Neural progenitor cell (in vitro differentiated cells): ENCODE data around the gene SURF1. TPM values are rescaled to one million over a fixed set of nuclear protein-coding genes. Genes with fewer than 3 reads are reported as not detected.

Experiments
- DNase-seq: peaks from one replicate; pipeline ENCODE4 v3.0.0-alpha.2; 2016; ENCODE audit warnings: low spot score
- H2AFZ ChIP-seq: fragments of 200-600 bp; sonication (generic); replicated peaks from 2 replicates; pipeline ENCODE4 v1.6.1; 2016; ENCODE audit warnings: antibody characterized with exemption
- H3F3A ChIP-seq: fragments of 200-600 bp; sonication (generic); 2 replicates; pipeline ENCODE4 v1.6.1; 2016; ENCODE audit warnings: antibody characterized with exemption, low read depth
- H3K27ac ChIP-seq: fragments of 200-600 bp; sonication (generic); 2 replicates; pipeline ENCODE4 v1.5.1; 2016; ENCODE audit warnings: mild to moderate bottlenecking
- H3K27me3 ChIP-seq: fragments of 200-600 bp; sonication (generic); 2 replicates; pipeline ENCODE4 v1.6.1; 2016; ENCODE audit warnings: mild to moderate bottlenecking, moderate library complexity
- H3K36me3 ChIP-seq: fragments of 200-600 bp; sonication (generic); 2 replicates; pipeline ENCODE4 v1.5.1; 2016
- H3K4me1 ChIP-seq: fragments of 200-600 bp; sonication (generic); 2 replicates; pipeline ENCODE4 v1.6.1; 2016; ENCODE audit warnings: mixed run types
- H3K4me2 ChIP-seq: fragments of 200-600 bp; sonication (generic); 2 replicates; pipeline ENCODE4 v1.6.1; 2016
- H3K4me3 ChIP-seq: fragments of 200-600 bp; sonication (generic); 2 replicates; pipeline ENCODE4 v1.5.1; 2016
- H3K79me2 ChIP-seq: fragments of 200-600 bp; sonication (generic); 2 replicates; pipeline ENCODE4 v1.6.1; 2016; ENCODE audit warnings: low read depth
- H3K9ac ChIP-seq: fragments of 200-600 bp; sonication (generic); 2 replicates; pipeline ENCODE4 v1.6.1; 2016
- H3K9me3 ChIP-seq: fragments of 200-600 bp; sonication (generic); 2 replicates; pipeline ENCODE4 v1.5.1; 2016; ENCODE audit warnings: low read depth
- H4K20me1 ChIP-seq: fragments of 200-600 bp; sonication (generic); 2 replicates; pipeline ENCODE4 v1.6.1; 2016; ENCODE audit warnings: low read depth
- H3K27ac Mint-ChIP-seq: 3 replicates; pipeline ENCODE4 v1.8.0; 2021; ENCODE audit warnings: mixed read lengths
- H3K27me3 Mint-ChIP-seq: 2 replicates; pipeline ENCODE4 v1.8.0; 2022; ENCODE audit warnings: low read depth, mild to moderate bottlenecking, inconsistent platforms, moderate library complexity, mixed read lengths; ENCODE audit not compliant: insufficient read depth
- H3K36me3 Mint-ChIP-seq: 3 replicates; pipeline ENCODE4 v1.8.0; 2021; ENCODE audit warnings: mixed read lengths
- H3K4me1 Mint-ChIP-seq: 3 replicates; pipeline ENCODE4 v1.8.0; 2021; ENCODE audit warnings: mixed read lengths
- H3K4me3 Mint-ChIP-seq: 3 replicates; pipeline ENCODE4 v1.8.0; 2021; ENCODE audit warnings: mild to moderate bottlenecking, moderate library complexity, mixed read lengths
- H3K9me3 Mint-ChIP-seq: 3 replicates; pipeline ENCODE4 v1.8.0; 2020; ENCODE audit warnings: mixed read lengths
- EZH2 ChIP-seq: fragments of 200-600 bp; sonication (generic); IDR thresholded peaks from 2 replicates; pipeline ENCODE4 v1.6.1; 2017; ENCODE audit warnings: antibody characterized with exemption, mild to moderate bottlenecking, moderate library complexity
- EZH2phosphoT487 ChIP-seq: fragments of 200-600 bp; sonication (generic); IDR thresholded peaks from 2 replicates; pipeline ENCODE4 v1.6.1; 2017; ENCODE audit warnings: antibody characterized with exemption
- total RNA-seq: library from RNA; depleted of rRNA; stranded (reverse); fragments of >200 nt; gene quantifications from 2 replicates; pipeline ENCODE4 v1.2.3, GENCODE V29; 2015; ENCODE audit warnings: low replicate concordance
- TF ChIP-seq, protein P1 (sequence below): fragments of 200-600 bp; sonication (generic); IDR thresholded peaks from 2 replicates; pipeline ENCODE4 v1.5.1; 2017; ENCODE audit warnings: antibody characterized with exemption, mild to moderate bottlenecking

SURF1 gene
- total RNA-seq, 1 donor from 2014 or later, result 31.0 TPM

GRCh38 chr9:133333011-133333410 is 23.3 kb downstream of the SURF1 start:
- Histone ChIP-seq H2AFZ (no peak overlapping the region), H3F3A (peaks cover 25% of the 10 kb centered on the region), H3K4me3 (no peak overlapping the region), H3K79me2 (peaks cover 21% of the 10 kb centered on the region), H3K9me3 (no peaks in the 10 kb centered on the region), H3K27ac (no peak overlapping the region), H4K20me1 (peaks cover 26% of the 10 kb centered on the region), H3K27me3 (no peaks in the 10 kb centered on the region), H3K9ac (no peak overlapping the region), H3K4me1 (peaks cover 10% of the 10 kb centered on the region), H3K36me3 (no peaks in the 10 kb centered on the region), H3K4me2 (no peak overlapping the region)
- Mint-ChIP-seq H3K27ac (no peak overlapping the region), H3K9me3 (peaks cover 4% of the 10 kb centered on the region), H3K4me1 (peaks cover 12% of the 10 kb centered on the region), H3K4me3 (no peak overlapping the region), H3K36me3 (peaks cover 30% of the 10 kb centered on the region), H3K27me3 (peaks cover 12% of the 10 kb centered on the region)
- no peak for DNase-seq
- TF ChIP-seq EZH2 (no peak), EZH2phosphoT487 (no peak)
- TF ChIP-seq, protein P1, sequence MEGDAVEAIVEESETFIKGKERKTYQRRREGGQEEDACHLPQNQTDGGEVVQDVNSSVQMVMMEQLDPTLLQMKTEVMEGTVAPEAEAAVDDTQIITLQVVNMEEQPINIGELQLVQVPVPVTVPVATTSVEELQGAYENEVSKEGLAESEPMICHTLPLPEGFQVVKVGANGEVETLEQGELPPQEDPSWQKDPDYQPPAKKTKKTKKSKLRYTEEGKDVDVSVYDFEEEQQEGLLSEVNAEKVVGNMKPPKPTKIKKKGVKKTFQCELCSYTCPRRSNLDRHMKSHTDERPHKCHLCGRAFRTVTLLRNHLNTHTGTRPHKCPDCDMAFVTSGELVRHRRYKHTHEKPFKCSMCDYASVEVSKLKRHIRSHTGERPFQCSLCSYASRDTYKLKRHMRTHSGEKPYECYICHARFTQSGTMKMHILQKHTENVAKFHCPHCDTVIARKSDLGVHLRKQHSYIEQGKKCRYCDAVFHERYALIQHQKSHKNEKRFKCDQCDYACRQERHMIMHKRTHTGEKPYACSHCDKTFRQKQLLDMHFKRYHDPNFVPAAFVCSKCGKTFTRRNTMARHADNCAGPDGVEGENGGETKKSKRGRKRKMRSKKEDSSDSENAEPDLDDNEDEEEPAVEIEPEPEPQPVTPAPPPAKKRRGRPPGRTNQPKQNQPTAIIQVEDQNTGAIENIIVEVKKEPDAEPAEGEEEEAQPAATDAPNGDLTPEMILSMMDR, result no peak

- no peak overlapping the region for H3K4me2 ChIP-seq
- no peak overlapping the region for H3K27ac ChIP-seq
- H3K27me3 ChIP-seq, result no peaks in the 10 kb centered on the region
- H3K4me3 Mint-ChIP-seq, result peak overlapping the region; percentile 18
- H3K4me1 ChIP-seq, result peaks cover 10% of the 10 kb centered on the region
- no peak overlapping the region for H2AFZ ChIP-seq
- H3K27me3 Mint-ChIP-seq, result peaks cover 15% of the 10 kb centered on the region
- H3K36me3 Mint-ChIP-seq, result peaks cover 33% of the 10 kb centered on the region
- H3K79me2 ChIP-seq, result peaks cover 21% of the 10 kb centered on the region
- H3F3A ChIP-seq, result peaks cover 20% of the 10 kb centered on the region
- H3K36me3 ChIP-seq, result no peaks in the 10 kb centered on the region
- no peak for TF ChIP-seq EZH2
- TF ChIP-seq, protein P1, result no peak
- TF ChIP-seq EZH2phosphoT487, result no peak
- no peak overlapping the region for H3K9ac ChIP-seq
- DNase-seq, result no peak
- peaks cover 12% of the 10 kb centered on the region for H3K4me1 Mint-ChIP-seq
- H3K27ac Mint-ChIP-seq, result no peak overlapping the region
- H3K9me3 Mint-ChIP-seq, result peaks cover 4% of the 10 kb centered on the region
- H3K9me3 ChIP-seq, result no peaks in the 10 kb centered on the region
- no peak overlapping the region for H3K4me3 ChIP-seq
- H4K20me1 ChIP-seq, result peaks cover 26% of the 10 kb centered on the region
Observed at GRCh38 chr9:133332381-133332730, 23.9 kb downstream of the SURF1 start.

DNA sequence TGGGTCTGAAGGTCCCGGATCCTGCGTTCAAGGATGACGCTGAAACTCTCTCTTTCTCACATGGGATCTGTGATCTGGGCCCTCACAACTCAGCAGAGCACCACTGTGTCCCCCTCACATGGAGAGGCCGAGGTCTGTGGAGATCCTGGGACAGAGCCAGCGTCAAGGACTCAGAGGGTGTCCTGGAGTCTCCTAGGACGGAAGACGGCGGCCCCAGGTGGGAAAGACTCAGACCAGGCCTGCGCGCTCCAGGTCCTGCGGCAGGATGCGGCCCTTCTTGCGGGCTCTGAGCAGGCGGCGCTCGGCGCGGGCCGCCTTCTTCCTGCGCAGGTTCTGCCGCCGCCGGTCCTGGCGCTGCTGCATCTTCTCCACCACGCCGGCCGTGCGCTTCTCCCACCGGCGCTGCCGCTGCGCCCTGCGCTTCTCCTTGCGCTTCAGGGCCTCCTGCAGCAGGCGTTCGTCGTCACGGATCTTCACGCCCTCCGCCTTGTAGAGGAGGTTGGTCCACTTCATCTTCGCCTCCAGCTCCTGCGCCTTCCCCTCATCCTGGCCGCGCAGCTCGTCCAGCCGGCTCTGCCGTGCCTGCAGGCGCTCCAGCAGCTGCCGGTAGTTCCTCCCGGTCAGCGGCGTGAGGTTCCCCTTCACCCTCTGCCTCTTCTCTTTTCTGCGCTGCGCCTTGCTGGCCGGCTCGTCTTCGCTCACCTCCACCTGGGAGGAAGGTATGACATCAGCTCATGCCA is 24.5 kb downstream of the SURF1 start:
- no peaks in the 10 kb centered on the region for H3K9me3 ChIP-seq
- Mint-ChIP-seq H3K27me3 (peaks cover 15% of the 10 kb centered on the region), H3K36me3 (peaks cover 33% of the 10 kb centered on the region), H3K4me1 (peaks cover 12% of the 10 kb centered on the region), H3K27ac (no peak overlapping the region), H3K9me3 (peaks cover 4% of the 10 kb centered on the region), H3K4me3 (peak overlapping the region; percentile 18)
- H3K4me3 ChIP-seq, result no peak overlapping the region
- H3K4me2 ChIP-seq, result no peak overlapping the region
- TF ChIP-seq EZH2phosphoT487 (no peak), EZH2 (no peak)
- TF ChIP-seq, protein P1, result no peak
- peaks cover 21% of the 10 kb centered on the region for H3K79me2 ChIP-seq
- no peak overlapping the region for H3K27ac ChIP-seq
- DNase-seq, result no peak
- no peaks in the 10 kb centered on the region for H3K27me3 ChIP-seq
- H4K20me1 ChIP-seq, result peaks cover 26% of the 10 kb centered on the region
- H3F3A ChIP-seq, result peaks cover 17% of the 10 kb centered on the region
- no peak overlapping the region for H2AFZ ChIP-seq
- H3K36me3 ChIP-seq, result no peaks in the 10 kb centered on the region
- no peak overlapping the region for H3K9ac ChIP-seq
- peaks cover 10% of the 10 kb centered on the region for H3K4me1 ChIP-seq
